RPMI8226 (cell line): ENCODE measurements around the gene NCAM1.

Experiments
- DNase-seq: peaks from one replicate; pipeline ENCODE4 v3.0.0-alpha.2; 2015

NCAM1 gene

DNA sequence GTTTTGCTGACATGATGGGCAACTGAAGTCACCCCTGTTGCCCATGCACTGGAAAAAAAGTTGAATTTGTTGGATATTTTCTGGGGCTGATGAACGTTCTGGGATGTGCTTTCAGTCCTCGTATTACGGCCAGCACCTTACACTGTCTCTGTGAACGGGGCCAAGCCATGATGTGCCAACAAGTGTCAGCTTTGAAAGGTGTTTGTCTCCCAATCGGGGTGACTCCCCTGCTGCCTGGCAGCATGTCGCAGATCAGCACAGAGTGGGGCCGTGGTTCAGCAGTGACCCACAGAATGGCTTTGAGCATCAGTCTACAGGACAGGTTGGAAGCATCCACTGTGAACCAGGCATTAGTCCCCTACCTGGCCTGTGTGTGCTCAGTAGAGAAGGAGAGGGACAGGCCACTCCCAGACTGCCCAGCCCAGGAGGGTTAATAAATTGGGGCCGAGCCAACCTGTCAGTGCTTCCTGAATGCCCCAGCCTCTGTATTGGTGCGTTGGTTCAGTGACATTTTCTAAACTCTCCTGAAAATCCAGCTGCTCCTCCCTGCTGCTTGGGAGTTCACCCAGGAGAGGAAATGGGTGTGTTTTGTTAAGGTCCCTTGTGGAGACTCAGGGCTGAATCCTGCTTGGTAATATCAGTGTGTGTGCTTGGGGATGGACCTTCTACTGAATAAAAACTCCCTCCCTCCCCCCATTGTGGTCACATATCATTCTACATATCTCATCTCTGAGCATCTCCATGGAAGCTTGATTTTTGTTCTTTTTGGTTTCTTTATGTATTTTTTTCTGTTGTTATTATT is 302.4 kb downstream of the NCAM1 start:
- DNase-seq, result peak; percentile 57

DNA sequence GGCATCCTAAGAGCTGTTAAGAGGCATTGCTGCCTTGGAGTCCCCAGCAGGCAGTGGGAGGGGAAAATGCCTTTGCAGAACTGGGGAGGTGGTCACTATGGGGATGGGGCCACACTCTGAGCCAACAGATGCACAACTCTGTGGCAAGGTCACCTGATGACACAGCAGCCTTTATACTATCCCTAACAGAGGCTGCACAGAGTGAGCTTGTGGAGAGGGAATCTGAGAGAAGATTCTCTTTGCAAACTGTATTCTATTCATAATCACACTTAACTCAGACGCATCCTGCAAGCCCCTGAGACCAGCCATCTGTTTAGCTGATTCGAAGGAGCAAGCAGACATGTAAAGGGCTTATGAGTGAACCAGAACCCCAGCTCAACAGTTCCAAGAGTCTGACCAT is 304.1 kb downstream of the NCAM1 start:
- DNase-seq, result no peak

DNA sequence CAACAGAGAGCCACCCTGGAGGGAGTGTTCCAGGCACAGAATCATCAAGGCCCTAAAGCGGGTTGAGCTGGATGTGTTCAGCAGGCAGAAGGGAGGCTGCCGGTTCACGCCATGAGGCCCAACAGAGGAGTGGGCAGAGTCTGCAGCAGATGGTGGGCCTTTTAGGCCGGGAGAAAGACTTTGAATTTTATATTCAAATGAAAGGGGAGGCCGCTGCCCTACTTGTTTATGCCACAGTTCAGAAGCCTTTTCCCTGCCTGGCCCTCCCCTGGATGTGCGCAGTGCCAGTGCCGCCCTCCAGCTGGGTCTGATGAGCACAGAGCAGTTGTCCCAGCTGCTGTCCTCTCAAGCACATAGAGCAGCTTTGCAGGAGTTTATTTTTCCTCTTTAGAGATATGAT is 306.3 kb downstream of the NCAM1 start:
- DNase-seq, result no peak

DNA sequence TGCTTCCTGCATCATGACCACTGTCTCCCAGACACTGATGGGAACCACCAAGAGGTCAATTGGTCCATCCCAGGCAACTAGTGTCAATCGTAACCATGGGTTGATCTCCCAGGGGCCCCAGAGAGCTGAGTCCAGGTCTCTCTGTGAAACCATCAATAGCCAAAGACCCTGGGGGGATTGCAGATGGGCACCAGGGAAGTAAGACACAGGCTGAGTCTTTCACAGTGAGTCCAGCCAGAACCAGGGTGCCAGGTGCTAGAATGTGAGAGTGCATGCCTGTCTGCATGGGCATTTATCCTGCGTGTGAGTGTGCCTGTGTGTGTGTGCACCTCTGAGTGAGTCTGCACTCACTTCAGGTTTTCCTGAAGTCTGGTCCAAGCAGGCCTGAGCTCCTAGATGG is 307.9 kb downstream of the NCAM1 start:
- DNase-seq, result no peak

DNA sequence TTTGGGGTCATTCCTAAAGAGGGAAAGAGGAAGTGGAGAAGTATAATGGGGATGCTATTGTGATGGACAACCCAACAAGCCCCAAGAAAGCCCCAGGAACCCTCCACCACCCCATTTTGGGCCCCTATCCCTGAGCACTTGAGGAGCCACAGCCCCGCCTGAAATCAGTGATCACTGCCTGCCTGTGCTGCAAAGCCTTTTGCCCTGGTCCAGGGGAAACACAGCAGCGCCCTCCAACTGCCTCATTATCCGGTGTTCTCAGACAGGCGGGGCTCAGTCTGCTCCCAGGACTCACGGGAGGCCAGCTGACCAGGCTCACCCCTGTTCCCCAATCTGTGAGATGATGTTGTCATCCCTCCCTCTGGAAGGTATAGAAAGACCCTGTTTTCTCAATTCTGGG is 308.4 kb downstream of the NCAM1 start:
- DNase-seq, result no peak

DNA sequence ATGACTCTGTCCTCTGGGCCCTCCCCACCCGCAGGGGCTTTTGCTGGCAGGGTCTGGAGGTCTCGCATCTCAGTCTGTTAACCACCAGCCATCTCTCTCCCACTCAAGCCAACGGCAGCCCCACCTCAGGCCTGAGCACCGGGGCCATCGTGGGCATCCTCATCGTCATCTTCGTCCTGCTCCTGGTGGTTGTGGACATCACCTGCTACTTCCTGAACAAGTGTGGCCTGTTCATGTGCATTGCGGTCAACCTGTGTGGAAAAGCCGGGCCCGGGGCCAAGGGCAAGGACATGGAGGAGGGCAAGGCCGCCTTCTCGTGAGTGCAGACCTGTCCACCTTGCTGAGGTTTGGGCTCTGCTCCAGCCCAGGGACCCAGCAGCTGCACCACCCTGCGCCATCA is 308.9 kb downstream of the NCAM1 start:
- no peak for DNase-seq

DNA sequence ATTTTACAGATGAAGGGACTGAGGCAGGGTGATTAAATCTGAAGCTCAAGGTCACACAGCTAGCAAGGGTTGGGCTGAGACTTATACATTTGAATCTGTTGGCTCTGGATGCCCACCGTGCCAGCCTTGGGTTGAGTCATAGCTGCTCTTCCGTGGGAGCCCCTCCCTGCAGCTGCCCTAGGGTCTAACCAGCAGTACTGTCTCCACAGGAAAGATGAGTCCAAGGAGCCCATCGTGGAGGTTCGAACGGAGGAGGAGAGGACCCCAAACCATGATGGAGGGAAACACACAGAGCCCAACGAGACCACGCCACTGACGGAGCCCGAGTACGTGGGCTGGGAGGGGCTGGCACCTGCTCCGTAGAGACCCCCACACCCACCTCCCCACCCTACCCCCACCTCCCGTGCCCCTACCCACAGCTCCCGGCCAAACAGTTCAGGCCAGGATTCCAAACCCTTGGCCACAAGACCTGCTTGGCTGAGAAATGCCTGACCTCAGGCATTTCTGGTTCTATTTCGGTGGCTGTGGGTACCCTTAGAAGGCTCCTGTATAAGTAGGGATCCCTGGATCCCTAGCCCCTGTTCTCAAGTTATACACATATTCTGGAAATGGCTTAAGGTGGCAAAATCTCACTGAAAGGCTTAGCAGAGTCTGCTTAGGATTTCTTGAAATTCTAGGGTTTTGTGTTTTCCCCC is 310.5 kb downstream of the NCAM1 start:
- DNase-seq, result no peak

DNA sequence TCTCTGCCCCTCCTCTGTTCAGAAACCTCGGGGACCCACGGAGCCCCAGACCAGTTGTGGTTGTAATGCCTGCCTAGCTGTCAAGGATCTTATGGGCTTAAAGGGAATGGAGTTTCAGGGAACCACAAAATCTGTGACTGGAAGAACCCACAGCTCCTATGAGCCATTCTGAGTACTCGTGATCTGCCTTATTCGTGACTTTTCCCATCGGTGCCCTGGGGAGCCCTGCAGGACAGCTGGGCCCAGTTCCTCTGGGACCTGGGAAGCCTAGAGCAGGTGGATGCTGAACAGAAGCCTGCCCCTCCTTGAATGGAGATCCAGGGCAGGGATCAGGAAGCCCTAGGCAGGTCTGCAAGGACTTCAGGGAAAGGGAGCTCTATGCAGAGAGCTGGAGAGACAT is 311.1 kb downstream of the NCAM1 start:
- no peak for DNase-seq

DNA sequence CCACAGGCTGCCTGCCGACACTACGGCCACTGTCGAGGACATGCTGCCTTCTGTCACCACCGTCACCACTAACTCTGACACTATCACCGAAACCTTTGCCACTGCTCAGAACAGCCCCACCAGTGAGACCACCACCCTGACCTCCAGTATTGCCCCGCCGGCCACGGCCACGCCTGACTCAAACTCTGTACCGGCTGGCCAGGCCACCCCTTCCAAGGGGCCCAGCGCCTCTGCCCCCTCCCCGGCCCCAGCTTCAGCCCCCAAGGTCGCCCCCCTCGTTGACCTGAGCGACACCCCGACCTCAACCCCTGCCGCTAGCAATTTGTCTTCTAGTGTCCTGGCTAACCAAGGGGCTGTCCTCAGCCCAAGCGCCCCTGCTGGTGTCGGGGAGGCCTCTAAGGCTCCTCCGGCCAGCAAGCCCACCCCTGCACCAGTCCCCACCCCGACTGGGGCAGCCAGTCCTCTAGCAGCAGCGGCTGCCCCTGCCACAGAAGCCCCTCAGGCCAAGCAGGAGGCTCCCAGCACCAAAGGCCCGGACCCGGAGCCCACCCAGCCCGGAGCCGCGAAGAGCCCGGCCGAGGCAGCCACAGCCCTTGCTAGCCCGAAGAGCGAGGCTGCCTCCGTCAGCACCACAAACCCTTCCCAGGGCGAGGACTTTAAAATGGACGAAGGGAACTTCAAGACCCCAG is 311.9 kb downstream of the NCAM1 start:
- DNase-seq, result no peak

DNA sequence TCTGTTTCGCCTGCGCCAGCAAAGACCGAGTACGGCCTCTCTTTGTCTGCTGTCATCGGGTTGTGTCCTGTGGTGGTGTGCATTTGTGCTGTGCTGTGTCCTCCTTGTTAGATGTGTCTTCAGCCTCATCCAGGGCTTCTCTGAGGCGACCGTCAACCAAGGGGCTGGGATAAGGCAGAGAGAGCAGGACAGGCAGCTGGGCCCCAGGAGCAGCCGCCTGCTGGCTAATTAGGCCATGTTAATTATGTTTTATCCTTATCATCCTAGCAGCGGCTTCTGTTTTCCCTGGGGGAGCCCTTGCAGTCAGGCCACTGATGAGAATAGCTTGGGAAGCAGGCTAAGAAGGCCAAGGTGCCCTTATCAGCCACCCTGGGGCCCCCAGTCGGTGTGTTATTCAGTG is 312.5 kb downstream of the NCAM1 start:
- DNase-seq, result no peak

DNA sequence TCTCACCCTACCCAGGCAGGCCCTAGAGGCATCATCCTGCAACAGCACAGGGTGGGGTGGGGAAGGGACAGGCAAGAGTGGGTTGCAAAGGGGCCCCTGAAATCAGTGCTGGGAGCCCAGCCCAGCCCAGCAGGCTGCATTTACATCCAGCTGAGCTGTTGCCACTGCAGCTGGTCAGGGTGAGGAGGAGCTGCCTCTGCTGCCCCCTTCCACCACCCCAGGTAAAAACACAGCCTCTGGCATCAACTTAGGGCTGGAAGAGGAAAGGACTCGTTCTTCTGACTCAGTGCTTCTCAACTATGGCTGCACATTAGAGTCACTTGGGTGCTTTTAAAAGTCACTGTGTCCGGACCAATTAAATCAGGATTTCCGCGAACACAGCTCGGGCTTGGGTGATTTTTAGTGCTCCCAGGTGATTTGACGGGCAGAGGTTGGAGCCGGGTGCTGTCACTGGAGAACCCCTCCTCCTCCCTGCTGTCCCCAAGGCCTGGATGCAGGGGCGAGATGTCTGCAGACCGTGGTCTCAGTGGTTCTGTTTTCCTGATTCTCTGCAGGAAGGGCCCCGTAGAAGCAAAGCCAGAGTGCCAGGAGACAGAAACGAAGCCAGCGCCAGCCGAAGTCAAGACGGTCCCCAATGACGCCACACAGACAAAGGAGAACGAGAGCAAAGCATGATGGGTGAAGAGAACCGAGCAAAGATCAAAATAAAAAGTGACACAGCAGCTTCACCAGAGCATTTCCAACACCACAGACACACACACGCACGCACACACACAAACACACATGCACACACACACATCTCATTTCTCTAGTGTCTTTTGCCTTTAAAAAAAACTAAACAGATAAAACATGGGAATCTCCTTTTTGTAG is 313.7 kb downstream of the NCAM1 start:
- DNase-seq, result peak; percentile 75

DNA sequence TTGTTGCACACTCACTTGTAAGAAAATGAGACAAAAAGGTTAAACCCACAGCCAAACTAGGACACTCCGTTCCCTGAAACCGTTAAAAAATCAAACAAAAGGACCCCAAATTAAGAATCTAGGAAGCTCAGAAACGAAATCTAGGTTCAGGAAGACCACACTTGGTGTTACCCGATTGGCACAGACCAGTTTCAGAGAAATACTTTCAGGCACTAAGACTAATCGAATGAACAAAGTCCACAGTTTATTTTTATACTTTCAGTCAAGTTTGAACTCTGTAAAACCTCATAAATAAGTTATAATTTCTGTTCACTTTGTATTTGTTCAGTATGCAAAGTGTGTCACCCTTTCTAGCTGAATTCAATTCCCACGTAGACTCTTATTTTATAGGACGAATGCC is 314.4 kb downstream of the NCAM1 start:
- no peak for DNase-seq

DNA sequence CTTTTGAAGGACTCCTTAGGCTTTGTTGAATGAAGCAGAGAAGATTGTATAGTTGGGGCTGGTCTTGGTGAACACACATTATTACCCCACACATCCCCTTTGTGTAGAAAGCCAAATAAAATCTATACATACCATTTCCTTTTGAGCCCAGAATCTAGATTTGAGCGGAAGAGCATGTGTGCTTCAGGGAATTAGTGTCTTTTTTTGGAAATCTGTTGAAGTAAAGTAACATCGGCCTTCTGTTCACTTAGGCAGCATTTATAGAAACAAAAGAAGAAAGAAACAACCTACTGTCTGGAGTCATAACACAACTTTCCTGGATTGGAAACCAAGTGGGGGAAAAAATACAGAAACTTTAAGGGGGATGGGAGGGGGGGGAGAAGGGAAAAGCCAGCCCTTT is 315.2 kb downstream of the NCAM1 start:
- no peak for DNase-seq

DNA sequence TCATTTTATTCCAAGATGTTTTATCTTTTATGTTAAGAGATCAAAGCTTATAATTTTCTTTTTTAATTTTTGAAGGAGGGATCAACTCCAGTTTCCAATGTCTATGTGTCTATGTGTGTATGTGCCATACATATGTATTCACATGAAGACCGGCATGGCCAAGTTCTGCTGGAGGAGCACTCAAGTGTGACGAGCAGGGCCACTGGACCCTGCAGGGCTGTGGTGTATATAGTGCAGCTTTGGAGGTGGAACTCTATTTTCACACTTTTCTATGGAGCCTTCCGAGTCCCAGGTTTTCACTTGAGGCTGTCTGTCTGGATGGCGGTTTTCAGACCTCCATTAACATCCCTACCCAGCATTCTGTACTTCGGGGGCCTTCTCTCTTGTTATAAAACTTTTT is 316.7 kb downstream of the NCAM1 start:
- DNase-seq, result no peak

DNA sequence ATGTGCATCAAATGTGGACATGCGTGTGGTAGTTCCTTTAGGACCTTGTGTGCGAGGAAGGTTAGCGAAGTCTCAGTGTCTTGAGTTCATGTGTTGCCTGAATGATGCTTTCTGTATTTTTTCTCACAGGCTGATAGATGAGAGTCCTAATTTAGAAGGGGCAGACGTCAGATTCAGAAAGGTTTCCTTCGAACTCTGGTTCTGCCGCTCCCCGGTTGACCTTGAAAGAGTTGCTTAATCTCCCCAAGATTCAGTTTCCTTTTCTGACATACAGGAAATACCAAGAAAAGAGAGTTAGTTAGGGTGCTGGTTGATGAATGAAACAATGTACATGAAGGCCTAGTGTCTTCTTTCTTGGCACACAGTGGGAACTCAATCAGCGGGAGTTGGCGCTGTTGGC is 317.3 kb downstream of the NCAM1 start:
- no peak for DNase-seq

DNA sequence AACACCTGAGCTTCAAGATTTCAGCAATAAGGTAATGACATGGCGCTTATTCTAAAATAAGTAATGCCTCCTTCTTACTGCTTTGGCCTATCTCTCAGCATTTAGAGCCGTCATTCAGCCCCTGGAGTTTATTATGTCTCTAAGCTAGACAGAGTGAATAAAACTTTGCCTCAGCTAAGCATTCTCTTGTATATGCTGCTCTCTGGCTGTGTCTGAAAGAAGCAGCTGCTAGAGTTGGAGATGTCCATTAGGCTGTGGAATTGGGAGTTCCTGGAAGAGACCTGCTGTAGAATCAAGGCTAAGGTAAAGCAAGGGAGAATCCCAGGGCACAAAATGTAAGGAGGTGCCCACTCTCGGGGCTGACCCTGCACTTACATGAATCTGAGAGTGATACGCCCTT is 317.7 kb downstream of the NCAM1 start:
- DNase-seq, result no peak

DNA sequence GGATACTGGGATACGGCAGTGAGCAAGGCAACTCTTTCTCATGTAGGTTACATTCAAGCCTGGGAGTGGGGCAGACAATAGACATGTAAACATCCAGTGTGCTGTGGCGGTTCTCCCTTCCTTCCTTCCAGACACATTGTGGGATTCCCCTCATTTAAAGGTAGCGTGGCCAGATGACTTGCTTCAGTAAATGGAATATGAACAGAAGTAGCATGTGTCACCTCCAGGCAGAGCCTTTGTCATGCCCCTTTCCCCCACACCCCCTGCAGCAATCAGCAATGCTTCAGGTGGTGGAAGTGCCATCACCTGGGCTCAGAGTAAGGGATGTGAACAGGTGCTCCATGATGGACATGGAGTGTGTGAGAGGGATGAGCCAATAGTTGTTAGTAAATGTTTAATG is 318.4 kb downstream of the NCAM1 start:
- no peak for DNase-seq

DNA sequence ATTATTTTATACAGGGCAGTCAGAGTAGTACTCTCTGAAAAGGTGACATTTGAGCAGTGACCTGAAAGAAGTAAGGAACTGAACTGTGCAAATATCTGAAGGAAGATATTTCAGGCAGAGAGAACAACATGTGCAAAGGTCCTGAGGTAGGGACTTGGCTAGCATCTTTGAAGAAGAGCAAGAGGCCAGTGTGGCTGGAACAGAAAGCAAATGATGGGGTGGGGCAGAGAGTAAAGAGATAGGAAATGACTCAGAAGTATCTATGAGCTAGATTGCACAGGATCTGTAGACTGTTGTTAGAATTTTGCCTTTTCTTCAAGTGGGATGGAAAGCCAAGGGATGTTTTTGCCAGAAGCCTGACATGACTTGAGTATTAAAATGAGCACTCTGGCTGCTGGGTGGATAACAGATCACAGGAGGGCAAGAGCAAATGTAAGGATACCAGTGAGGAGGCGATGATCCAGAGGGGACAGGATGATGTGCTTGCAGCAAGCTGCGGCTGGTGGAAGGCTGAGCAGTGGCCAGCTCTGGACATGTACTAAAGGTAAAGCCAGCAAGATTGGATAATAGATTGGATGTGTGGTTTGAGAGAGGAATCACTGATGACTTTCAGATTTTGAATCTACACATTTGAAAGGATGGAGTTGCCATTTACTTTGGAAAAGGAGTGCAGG is 320.0 kb downstream of the NCAM1 start:
- no peak for DNase-seq

DNA sequence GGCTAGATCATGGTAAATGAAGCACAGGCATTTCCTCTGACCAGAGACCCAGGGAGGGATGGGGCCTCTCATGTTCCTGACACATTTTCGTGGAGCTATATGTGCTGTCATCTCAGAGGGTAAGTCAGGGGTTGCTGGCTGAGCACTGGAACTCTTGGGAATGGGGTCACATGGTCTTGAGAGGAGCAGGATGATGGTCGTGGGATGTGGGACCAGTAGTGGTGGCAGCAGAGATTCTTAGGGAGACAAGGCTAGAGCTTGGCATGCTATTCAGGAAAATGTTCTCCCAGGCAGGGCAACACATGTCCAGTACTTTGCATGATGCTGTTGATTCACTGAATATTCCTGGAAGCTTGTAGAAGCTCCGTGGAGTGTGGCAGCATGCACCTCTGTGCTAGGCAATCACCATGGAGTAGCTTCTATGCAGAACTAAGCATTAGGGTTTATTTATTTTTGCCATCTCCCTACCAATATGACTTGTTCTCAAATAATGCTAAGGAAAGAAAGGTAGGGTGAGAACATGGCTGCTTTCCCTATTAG is 321.7 kb downstream of the NCAM1 start:
- DNase-seq, result no peak

DNA sequence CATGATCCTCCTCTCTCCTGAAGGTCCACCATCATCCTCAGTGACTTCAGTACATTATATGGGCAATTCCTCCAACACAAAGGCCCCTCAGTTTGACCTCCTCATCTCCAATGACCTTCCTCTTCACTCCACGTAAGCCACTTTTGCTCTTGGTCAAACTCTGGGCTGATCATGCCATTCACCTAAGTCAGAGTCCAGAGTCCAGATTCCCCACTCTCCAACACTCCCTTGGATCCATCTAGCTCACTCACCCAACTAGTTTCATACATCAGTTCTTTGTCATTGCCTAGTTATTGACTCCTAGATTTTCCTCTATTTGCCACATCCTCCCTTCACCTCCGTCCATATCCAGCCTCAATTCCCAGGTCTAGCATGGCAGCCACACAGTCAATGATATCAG is 322.7 kb downstream of the NCAM1 start:
- no peak for DNase-seq

DNA sequence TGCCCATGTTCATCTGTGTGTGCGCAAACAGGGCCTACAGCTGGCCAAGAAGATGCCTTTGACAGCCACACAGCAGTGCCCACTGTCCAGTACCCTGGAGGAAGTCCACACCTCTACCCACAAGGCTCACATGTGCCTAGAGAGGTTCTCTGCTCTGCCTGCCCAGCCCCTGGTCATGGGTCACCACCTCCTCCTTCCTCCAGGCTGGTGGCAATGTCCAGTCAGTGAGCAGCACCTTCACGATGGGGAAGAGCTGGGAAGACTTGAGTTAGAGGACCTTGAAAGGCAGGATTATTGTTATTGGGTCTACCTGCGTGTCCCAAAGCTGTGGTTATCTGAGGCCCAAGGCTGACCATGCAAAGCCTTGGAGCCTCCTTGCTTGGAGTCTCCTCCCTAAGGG is 324.8 kb downstream of the NCAM1 start:
- DNase-seq, result no peak
